Measurements from ENCODE around the gene KCNQ1. TPM values are rescaled to one million over a fixed set of nuclear protein-coding genes. Genes with fewer than 3 reads are reported as not detected.

KCNQ1 gene
- total and polyA plus RNA-seq, 2 donors (not counting 1 experiment from before 2014, with no cell fraction given): not detected

DNA sequence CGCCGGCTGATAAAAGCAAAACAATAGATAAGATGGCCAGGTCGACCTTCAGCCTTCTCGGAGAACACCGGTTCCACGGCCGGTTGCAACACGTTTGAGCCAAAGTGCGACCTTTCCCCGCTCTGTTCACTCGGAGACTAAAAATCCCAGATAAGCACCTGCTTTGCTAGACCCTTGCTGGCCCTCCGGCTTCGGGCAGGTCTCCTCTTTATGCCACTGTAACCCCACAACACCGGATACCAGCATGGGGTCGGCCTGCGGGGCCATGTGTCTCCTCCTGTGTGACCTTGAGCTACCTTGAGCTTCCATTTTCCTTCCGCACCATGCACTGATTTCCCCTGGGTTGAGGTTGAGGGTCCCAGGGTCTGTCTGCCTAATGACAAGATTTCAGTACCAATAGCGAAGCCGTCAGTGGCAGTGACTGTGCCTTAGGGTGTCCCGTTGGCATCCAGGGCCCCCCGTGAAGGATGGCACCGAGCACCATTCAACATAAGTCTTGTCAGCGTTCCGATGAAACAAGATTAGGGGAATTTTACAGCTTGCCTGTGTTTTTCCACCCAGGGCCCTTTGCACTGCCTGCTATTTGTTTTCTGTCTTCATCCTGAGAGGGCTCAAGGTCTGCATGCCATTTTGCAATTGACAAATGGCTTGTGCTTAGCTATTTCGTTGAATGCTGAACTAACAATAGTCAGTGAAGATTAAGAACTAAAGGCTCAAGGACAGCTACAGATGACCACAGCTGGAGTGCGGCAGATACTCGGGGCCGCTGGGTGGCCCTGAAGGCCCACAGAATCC is 118.6 kb downstream of the KCNQ1 start:
- no peaks in the 10 kb centered on the region for H4K20me1 ChIP-seq (ENCODE audit: control insufficient read depth, extremely low read depth, insufficient read depth, low read length)
- DNase-seq (ENCODE audit: low read depth in 2 of 2): no peak
- H2AFZ ChIP-seq (ENCODE audit: low read length): no peak overlapping the region
- H3K27me3 ChIP-seq (ENCODE audit: control insufficient read depth, insufficient read depth, low read length): no peaks in the 10 kb centered on the region
- H3K27ac ChIP-seq (ENCODE audit: insufficient read depth, low read length): no peak overlapping the region
- no peak overlapping the region for H3K4me3 ChIP-seq (replicated peaks in 1 of 4; ENCODE audit: control extremely low read depth in 1 of 4, insufficient read depth in 1 of 4, low read depth in 3 of 4, low read length in 4 of 4)
- H3K9ac ChIP-seq (ENCODE audit: insufficient read depth, low read length): no peak overlapping the region
- TF ChIP-seq, protein P1, sequence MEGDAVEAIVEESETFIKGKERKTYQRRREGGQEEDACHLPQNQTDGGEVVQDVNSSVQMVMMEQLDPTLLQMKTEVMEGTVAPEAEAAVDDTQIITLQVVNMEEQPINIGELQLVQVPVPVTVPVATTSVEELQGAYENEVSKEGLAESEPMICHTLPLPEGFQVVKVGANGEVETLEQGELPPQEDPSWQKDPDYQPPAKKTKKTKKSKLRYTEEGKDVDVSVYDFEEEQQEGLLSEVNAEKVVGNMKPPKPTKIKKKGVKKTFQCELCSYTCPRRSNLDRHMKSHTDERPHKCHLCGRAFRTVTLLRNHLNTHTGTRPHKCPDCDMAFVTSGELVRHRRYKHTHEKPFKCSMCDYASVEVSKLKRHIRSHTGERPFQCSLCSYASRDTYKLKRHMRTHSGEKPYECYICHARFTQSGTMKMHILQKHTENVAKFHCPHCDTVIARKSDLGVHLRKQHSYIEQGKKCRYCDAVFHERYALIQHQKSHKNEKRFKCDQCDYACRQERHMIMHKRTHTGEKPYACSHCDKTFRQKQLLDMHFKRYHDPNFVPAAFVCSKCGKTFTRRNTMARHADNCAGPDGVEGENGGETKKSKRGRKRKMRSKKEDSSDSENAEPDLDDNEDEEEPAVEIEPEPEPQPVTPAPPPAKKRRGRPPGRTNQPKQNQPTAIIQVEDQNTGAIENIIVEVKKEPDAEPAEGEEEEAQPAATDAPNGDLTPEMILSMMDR (conservative IDR thresholded peaks at IDR 0.05 in 1 of 2, IDR thresholded peaks at IDR 0.05 in 1 of 2; ENCODE audit: low read depth in 1 of 2, low read length in 2 of 2): no peak
- TF ChIP-seq EZH2 (IDR thresholded peaks at IDR 0.05; ENCODE audit: low read length, missing control alignments): no peak
- H3K9me3 ChIP-seq (ENCODE audit: control insufficient read depth, insufficient read depth, low read depth, low read length): no peaks in the 10 kb centered on the region
- H3K36me3 ChIP-seq (ENCODE audit: control insufficient read depth, insufficient read depth, low read length): no peaks in the 10 kb centered on the region
- no peaks in the 10 kb centered on the region for H3K4me1 ChIP-seq (ENCODE audit: control insufficient read depth, extremely low read depth, insufficient read depth, low read length)
- no peak overlapping the region for H3K4me2 ChIP-seq (ENCODE audit: extremely low read depth, insufficient read depth, low read length)
- no peaks in the 10 kb centered on the region for H3K79me2 ChIP-seq (ENCODE audit: control insufficient read depth, insufficient read depth, low read length)

DNA sequence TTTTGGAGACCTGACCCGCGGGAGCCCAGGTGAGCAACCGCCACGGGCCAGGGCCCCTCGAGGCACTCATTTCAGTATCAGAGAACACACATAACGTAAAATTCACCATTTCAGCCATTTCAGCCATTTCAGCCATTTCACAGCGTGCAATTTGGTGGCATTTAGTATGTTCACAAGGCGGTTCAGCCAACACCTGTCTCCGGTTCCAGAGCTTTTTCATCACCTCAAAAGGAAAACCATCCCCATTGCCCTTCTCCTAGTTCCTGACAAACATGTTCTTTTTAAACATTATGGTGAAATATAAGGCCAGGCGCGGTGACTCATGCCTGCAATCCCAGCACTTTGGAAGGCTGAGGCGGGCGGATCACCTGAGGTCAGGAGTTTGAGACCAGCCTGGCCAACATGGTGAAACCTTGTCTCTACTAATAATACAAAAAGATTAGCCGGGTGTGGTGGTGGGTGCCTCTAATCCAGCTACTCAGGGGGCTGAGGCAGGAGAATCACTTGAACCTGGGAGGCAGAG is 119.3 kb downstream of the KCNQ1 start:
- Histone ChIP-seq H3K27me3 (ENCODE audit: control insufficient read depth, insufficient read depth, low read length) (no peaks in the 10 kb centered on the region), H3K79me2 (ENCODE audit: control insufficient read depth, insufficient read depth, low read length) (no peaks in the 10 kb centered on the region), H3K4me2 (ENCODE audit: extremely low read depth, insufficient read depth, low read length) (no peak overlapping the region), H2AFZ (ENCODE audit: low read length) (no peak overlapping the region), H3K36me3 (ENCODE audit: control insufficient read depth, insufficient read depth, low read length) (no peaks in the 10 kb centered on the region), H3K27ac (ENCODE audit: insufficient read depth, low read length) (no peak overlapping the region), H3K4me3 (replicated peaks in 1 of 4; ENCODE audit: control extremely low read depth in 1 of 4, insufficient read depth in 1 of 4, low read depth in 3 of 4, low read length in 4 of 4) (no peak overlapping the region), H3K4me1 (ENCODE audit: control insufficient read depth, extremely low read depth, insufficient read depth, low read length) (no peaks in the 10 kb centered on the region), H3K9me3 (ENCODE audit: control insufficient read depth, insufficient read depth, low read depth, low read length) (no peaks in the 10 kb centered on the region), H4K20me1 (ENCODE audit: control insufficient read depth, extremely low read depth, insufficient read depth, low read length) (no peaks in the 10 kb centered on the region), H3K9ac (ENCODE audit: insufficient read depth, low read length) (no peak overlapping the region)
- no peak for DNase-seq (ENCODE audit: low read depth in 2 of 2)
- TF ChIP-seq, protein P1 (conservative IDR thresholded peaks at IDR 0.05 in 1 of 2, IDR thresholded peaks at IDR 0.05 in 1 of 2; ENCODE audit: low read depth in 1 of 2, low read length in 2 of 2): no peak
- no peak for TF ChIP-seq EZH2 (IDR thresholded peaks at IDR 0.05; ENCODE audit: low read length, missing control alignments)

DNA sequence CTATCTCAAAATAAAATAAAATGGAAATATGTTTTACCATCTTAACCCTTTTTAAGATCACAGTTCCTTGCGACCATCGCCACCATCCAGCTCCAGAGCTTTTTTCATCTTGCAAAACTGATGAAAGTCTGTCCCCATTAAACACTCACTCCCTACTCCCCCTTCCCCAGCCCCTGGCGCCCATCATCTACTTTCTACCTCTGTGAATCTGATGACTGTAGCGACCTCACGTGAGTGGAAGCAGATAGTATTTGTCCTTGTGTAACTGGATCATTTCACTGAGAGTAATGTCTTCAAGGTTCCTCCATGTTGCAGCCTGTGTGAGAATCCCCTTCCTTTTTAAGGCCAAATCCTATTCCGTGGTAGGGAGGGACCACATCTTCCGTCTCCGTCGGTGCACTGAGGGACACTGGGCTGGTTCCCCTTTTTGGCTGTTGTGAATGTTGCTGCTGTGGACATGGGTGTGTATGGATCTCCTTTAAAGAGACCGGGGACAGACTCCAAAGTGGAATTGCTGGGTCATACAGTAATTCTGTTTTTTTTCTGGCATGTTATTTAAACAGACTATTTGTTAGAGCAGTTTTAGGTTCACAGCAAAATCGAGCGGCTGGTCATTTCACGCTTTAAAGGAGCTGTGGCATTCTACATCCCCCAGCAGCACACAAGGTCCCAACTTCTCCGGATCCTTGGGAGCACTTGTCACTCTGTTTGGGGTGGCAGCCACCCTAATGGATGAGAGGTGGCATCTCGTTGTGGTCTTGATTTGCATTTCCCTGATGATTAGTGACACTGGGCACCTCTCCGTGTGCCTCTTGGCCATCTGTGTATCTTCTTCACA is 120.0 kb downstream of the KCNQ1 start:
- H3K9me3 ChIP-seq (ENCODE audit: control insufficient read depth, insufficient read depth, low read depth, low read length): no peaks in the 10 kb centered on the region
- H3K36me3 ChIP-seq (ENCODE audit: control insufficient read depth, insufficient read depth, low read length): no peaks in the 10 kb centered on the region
- no peaks in the 10 kb centered on the region for H4K20me1 ChIP-seq (ENCODE audit: control insufficient read depth, extremely low read depth, insufficient read depth, low read length)
- H3K27me3 ChIP-seq (ENCODE audit: control insufficient read depth, insufficient read depth, low read length): no peaks in the 10 kb centered on the region
- TF ChIP-seq, protein P1 (conservative IDR thresholded peaks at IDR 0.05 in 1 of 2, IDR thresholded peaks at IDR 0.05 in 1 of 2; ENCODE audit: low read depth in 1 of 2, low read length in 2 of 2): no peak
- no peak for TF ChIP-seq EZH2 (IDR thresholded peaks at IDR 0.05; ENCODE audit: low read length, missing control alignments)
- H3K9ac ChIP-seq (ENCODE audit: insufficient read depth, low read length): no peak overlapping the region
- H3K4me3 ChIP-seq (replicated peaks in 1 of 4; ENCODE audit: control extremely low read depth in 1 of 4, insufficient read depth in 1 of 4, low read depth in 3 of 4, low read length in 4 of 4): no peak overlapping the region
- no peak for DNase-seq (ENCODE audit: low read depth in 2 of 2)
- no peak overlapping the region for H3K27ac ChIP-seq (ENCODE audit: insufficient read depth, low read length)
- no peak overlapping the region for H2AFZ ChIP-seq (ENCODE audit: low read length)
- H3K4me2 ChIP-seq (ENCODE audit: extremely low read depth, insufficient read depth, low read length): no peak overlapping the region
- H3K79me2 ChIP-seq (ENCODE audit: control insufficient read depth, insufficient read depth, low read length): no peaks in the 10 kb centered on the region
- H3K4me1 ChIP-seq (ENCODE audit: control insufficient read depth, extremely low read depth, insufficient read depth, low read length): no peaks in the 10 kb centered on the region

Measured in fibroblast of lung (primary cell).